Left hindlimb (tissue), 1 donor: ENCODE measurements around the gene SMARCD3.
A peak's percentile ranks its signal among the peaks of the same experiment; 100 is the strongest.

Experiments
- DNase-seq: peaks from one replicate; pipeline ENCODE4 v3.0.0-alpha.2; 2018

SMARCD3 gene

GRCh38 chr7:151207804-151208203, 40.7 kb downstream of the SMARCD3 start:
- no peak for DNase-seq

GRCh38 chr7:151207315-151207714, 41.2 kb downstream of the SMARCD3 start:
- no peak for DNase-seq

GRCh38 chr7:151206914-151207313, 41.6 kb downstream of the SMARCD3 start:
- no peak for DNase-seq

- DNase-seq = no peak
Measured at GRCh38 chr7:151205730-151206129, 42.8 kb downstream of the SMARCD3 start.

GRCh38 chr7:151204383-151205032, 44.0 kb downstream of the SMARCD3 start:
- no peak for DNase-seq

GRCh38 chr7:151202836-151203235, 45.7 kb downstream of the SMARCD3 start:
- no peak for DNase-seq

- no peak for DNase-seq
Measured at GRCh38 chr7:151201751-151202150, 46.7 kb downstream of the SMARCD3 start.

- DNase-seq = no peak
Measured at GRCh38 chr7:151201344-151201743, 47.1 kb downstream of the SMARCD3 start.

- peak; percentile 60 for DNase-seq
Measured at GRCh38 chr7:151198945-151199848, 49.3 kb downstream of the SMARCD3 start.

GRCh38 chr7:151197932-151198331, 50.6 kb downstream of the SMARCD3 start:
- DNase-seq = no peak

- no peak for DNase-seq
Measured at GRCh38 chr7:151195616-151196450, 52.7 kb downstream of the SMARCD3 start.

GRCh38 chr7:151194188-151194587, 54.3 kb downstream of the SMARCD3 start:
- no peak for DNase-seq

- no peak for DNase-seq
Measured at GRCh38 chr7:151193203-151193978, 55.1 kb downstream of the SMARCD3 start.

- no peak for DNase-seq
Measured at GRCh38 chr7:151192002-151192539, 56.4 kb downstream of the SMARCD3 start.

- DNase-seq = no peak
Measured at GRCh38 chr7:151191544-151191943, 57.0 kb downstream of the SMARCD3 start.

- DNase-seq = no peak
Measured at GRCh38 chr7:151189038-151189437, 59.5 kb downstream of the SMARCD3 start.
